SK-N-SH treated with all-trans-retinoic acid at 6 μM for 48 hours (cell line): Measurements from ENCODE around the gene VASH1.

ENCODE experiments used
- ARNTL ChIP-seq: fragments of 450-650 bp; formaldehyde crosslinking; IDR thresholded peaks from 2 replicates; pipeline ENCODE4 v1.5.0; 2020; ENCODE audit warnings: low read depth, mild to moderate bottlenecking, moderate library complexity, borderline replicate concordance
- BACH2 ChIP-seq: fragments of 250-450 bp; sonication (Bioruptor Pico); IDR thresholded peaks from 2 replicates; pipeline ENCODE4 v1.9.0; 2021; ENCODE audit warnings: mild to moderate bottlenecking, borderline replicate concordance
- CREB5 ChIP-seq: fragments of 250-450 bp; sonication (Bioruptor Pico); IDR thresholded peaks from 2 replicates; pipeline ENCODE4 v1.5.1; 2020; ENCODE audit warnings: low read depth, mild to moderate bottlenecking, moderate library complexity
- PATZ1 ChIP-seq: fragments of 250-450 bp; sonication (Bioruptor Pico); IDR thresholded peaks from 2 replicates; pipeline ENCODE4 v1.8.0; 2020; ENCODE audit warnings: mild to moderate bottlenecking, moderate library complexity, borderline replicate concordance
- RARB ChIP-seq: fragments of 250-450 bp; sonication (Bioruptor Pico); IDR thresholded peaks from 2 replicates; pipeline ENCODE4 v1.8.0; 2021; ENCODE audit warnings: mild to moderate bottlenecking, moderate library complexity
- ZFP3 ChIP-seq: fragments of 250-450 bp; sonication (Bioruptor Pico); IDR thresholded peaks from 2 replicates; pipeline ENCODE4 v1.5.0; 2020; ENCODE audit warnings: mild to moderate bottlenecking, moderate library complexity
- ZNF565 ChIP-seq: fragments of 450-650 bp; formaldehyde crosslinking; conservative IDR thresholded peaks from 2 replicates; pipeline ENCODE4 v1.5.0; 2020; ENCODE audit warnings: low read depth, mild to moderate bottlenecking, moderate library complexity

GRCh38 chr14:76714470-76714869, 46.8 kb upstream of the VASH1 start:
- TF ChIP-seq PATZ1 (CRISPR knock-in tag) (no peak), BACH2 (CRISPR knock-in tag) (no peak), ZNF565 (CRISPR knock-in tag) (no peak), ARNTL (CRISPR knock-in tag) (no peak), CREB5 (CRISPR knock-in tag) (no peak), ZFP3 (no peak), RARB (CRISPR knock-in tag) (no peak)
